GM12892 (cell line): Measurements from ENCODE around the gene WWC1.

ENCODE experiments used
- POLR2A ChIP-seq: IDR thresholded peaks from 2 replicates; pipeline ENCODE4 v1.6.1; 2011; ENCODE audit warnings: low read depth, low read length, control low read depth
- POLR2AphosphoS5 ChIP-seq: IDR thresholded peaks from 2 replicates; pipeline ENCODE4 v1.6.1; 2011; ENCODE audit warnings: low read depth, low read length, control low read depth
- TAF1 ChIP-seq: IDR thresholded peaks from 2 replicates; pipeline ENCODE4 v1.6.1; 2011; ENCODE audit warnings: low read depth, mild to moderate bottlenecking, control low read depth, low read length, borderline replicate concordance

GRCh38 chr5:168292786-168293696, 1.6 kb downstream of the WWC1 start:
- TF ChIP-seq POLR2AphosphoS5 (no peak), POLR2A (no peak), TAF1 (no peak)
